Activated CD8-positive, alpha-beta memory T cell treated with anti-CD3 and anti-CD28 coated beads for 4 hours (primary cell): ENCODE measurements around the gene KCTD3.

ENCODE experiments used
- DNase-seq, 2 donors: peaks; one replicate each; pipeline ENCODE4 v3.0.0-alpha.2; 2020; ENCODE audit warnings: low read depth in 2 of 2

Gene KCTD3

DNA sequence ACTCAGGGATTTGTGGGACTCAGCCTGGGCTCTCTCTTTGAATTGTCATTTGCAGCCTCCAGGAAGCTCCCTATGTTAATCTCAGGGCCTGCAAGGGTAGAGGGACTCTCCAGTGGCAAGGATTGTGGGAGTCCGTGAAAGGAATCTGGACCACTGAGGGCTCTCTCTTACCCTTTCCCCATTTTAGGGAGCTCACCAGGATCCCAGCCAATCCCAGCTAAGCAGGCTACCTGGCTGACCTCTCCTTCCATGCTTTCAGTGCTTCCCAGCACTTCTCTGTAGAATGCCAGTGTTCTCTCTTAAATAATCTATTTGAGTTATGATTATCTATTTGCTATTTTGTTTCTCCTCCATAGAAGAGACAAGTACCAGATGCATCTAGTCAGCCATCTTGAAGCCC is 9.6 kb upstream of the KCTD3 start:
- DNase-seq = no peak

DNA sequence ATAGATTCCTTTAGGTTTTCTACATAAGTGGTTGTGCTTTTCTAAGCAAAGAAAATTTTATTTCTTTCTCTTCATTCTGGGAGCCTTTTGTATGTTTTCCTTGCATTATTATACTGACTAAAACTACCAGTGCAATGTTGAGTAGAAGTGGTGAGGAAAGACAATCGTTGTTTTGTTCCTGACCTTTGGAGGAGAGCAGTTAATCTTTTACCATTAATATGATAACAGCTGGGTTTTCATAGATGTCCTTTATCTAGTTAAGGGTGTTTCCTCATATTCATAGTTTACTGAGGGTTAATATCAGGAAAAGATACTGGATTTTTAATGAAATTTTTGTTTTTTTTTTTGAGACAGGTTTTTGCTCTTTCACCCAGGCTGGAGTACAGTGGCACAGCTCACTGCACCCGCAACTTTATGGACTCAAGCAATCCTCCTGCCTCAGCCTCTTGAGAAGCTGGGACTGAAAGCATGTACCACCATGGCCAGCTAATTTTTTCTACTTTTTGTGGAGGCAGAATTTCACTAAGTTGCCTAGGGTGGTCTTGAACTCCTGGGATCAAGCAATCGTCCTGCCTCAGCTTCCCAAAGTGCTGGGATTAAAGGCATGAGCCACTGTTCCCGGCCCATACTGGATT is 9.0 kb upstream of the KCTD3 start:
- DNase-seq = no peak

DNA sequence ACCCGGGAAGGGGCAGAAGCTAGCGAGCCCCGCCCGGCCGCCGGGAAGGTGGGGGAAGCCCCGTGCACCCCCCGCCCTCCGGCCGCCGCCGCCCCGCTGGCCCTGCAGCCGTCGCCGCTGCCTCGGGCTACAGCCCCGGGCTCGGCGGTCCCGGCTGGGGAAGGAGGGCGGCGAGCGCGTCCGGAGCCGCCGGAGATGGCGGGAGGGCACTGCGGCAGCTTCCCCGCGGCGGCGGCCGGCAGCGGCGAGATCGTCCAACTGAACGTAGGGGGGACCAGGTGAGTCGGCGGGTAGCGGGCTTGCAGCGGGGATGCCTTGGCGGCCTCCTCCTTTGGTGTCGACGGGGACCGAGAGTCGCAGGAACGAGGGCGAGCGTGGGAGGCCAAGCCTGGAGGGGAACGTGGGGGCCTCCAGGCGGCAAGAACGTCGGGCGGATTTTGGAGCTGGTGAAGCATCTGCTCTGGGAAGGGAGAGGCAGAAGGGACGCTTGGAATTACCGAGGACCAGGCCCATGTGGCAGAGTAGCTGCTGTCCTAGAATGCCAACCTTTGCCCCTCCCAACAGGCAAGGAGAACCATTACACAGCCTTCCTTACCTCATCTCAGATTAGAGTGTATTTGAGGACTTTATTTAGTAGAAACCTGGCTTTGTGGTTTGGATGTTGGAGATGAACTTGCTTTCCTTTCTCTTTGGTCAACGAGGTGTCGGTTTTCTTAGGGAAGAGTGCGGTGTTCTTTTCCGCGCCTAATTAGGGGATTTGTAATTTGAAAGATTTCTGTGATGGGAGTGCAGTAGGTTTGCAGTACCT is 591 bp downstream of the KCTD3 start:
- DNase-seq = no peak

DNA sequence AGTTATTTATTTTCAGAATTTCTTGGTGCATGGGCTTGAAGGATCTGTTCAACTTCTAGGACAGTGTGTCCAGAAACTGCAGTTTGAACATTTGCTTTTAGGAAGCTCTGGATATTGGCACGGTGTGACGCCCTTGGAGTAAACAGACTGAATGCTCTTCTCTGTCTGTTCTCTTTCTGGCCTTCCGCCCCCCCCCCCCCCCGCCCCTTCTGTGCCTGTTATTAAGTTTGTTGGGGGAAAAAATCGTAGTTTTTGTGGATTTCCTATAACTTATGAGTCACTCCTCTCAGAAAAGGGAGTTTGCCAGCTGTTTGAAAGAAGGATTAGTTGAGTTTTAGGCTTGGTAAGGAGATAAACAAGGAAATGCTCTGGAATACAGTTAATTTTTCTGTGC is 1.2 kb downstream of the KCTD3 start:
- no peak for DNase-seq

DNA sequence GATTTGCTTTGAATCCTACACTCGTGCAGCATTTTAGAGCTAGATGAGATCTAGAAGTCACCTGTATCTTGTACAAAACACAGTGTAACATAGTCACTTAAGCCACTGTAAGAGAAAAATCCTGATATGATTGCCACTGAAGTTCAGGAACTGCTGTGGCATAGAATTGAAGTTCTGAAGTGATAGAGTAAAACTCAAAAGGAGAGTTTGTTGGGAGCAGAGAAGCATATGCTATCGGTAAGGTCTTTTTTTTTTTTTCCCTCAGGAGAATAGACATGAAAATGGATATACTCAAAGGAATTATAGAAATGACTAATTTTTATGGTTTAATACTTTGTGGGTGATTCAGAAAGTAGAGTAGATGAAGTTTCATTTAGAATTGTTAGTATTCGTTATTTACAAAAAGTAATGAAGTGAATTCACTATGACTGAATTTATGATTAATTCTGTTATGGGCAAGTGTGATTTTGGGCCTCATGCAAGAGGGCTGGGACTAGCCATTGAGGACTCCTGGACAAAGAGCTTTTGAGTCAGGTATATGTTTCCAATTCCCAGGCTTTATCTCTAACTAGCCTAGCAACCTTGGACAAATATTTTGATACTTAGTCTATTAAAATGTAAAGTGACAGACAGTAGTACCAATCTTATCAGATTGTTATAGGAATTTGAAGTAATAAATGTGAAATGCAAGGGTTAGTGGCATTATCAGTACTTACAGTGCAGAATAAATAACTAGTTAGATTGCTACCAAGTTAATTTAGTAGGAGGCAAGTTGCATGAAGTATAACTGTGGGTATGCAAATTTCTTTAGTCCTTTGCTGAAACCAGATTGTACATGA is 3.1 kb downstream of the KCTD3 start:
- DNase-seq = no peak

DNA sequence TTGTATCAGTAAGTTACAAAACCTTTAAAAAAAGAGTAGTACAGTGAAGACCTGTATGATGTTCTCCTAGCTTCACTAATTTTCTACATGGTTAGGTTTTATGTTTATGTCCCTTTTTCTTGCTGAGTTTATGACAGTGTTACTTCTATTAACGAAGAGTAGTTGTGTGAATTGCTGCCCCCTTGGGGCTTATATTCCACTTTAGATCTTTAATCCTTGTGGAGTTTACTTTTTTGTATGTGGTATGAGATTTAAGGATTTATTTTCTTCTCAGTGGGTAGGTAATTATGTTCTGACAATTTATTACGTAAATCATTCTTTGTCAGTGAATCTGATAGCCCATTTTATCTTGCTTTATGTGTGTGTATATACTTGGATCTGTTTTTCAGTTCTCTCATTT is 14.8 kb downstream of the KCTD3 start:
- no peak for DNase-seq

DNA sequence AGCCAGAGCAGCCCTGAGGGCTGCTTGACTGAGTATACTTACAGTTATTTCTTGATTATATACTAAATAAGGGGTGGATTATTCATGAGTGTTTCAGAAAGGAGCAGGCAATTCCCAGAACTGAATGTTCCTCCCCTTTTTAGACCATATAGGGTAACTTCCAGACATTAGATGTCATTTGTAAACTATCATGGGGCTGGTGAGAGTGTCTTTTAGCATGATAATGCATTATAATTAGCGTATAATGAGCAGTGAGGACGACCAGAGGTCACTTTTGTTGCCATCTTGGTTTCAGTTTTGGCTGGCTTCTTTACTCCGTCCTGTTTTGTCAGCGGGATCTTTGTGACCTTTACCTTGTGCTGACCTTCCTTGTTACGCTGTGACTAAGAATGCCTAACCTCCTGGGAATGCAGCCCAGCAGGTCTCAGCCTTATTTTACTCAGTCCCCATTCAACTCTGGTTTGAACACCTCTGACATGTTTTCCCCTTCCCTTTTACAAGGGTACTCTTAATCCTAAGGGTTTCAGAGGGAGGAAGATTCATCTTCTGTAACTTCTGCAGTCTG is 16.2 kb downstream of the KCTD3 start:
- no peak for DNase-seq

DNA sequence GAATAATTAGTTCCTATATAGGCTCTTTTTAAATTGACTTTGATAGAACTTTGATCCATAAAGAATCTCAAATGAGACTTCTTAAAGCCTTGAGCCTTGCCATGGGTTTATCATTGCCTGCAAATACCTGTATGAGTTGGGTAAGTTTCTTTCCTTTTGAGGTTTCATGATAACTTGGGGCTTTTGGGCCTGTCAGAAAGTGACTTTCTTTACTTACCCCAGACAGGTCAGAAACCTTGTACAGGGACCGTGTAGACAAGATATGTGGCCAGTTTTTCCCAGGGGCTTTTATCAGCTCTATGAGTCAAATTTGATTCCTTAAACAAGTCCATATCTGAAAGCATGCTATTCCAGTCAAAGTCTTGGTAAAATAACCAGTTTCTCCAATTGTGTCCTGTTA is 17.3 kb downstream of the KCTD3 start:
- DNase-seq = no peak

DNA sequence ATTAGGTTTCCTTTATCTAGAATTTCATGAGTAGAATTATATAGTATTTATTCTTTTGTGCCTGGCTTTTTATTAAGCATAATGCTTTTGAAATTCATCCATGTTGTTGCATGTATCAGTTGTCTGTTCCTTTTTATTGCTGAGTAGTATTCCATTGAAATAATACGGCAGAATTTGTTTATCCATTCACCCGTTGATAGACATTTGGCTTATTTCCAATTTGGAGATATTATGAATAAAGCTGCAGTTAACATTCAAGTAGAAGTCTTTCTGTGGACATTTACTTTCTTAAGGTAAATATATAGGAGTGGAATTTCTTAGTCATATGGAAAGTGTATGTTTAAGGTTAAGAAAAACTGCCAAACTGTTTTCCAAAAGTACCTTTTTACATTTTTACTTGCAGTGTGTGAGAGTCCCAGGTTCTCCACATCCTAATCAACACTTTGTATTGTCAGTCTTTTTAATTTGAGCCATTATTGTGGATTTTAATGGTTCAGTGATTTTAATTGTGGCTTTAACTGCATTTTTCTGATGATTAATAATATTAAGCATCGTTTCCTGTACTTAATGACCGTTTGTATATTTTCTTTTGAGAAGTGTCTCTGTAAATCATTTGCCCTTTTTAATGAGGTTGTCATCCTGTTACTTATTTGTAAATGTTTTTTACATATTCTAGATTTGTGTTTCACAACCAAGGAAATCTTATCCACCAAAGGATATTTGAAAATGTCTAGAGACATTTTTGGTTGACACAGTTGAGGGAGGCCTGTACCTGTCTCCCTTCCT is 22.7 kb downstream of the KCTD3 start:
- no peak for DNase-seq

DNA sequence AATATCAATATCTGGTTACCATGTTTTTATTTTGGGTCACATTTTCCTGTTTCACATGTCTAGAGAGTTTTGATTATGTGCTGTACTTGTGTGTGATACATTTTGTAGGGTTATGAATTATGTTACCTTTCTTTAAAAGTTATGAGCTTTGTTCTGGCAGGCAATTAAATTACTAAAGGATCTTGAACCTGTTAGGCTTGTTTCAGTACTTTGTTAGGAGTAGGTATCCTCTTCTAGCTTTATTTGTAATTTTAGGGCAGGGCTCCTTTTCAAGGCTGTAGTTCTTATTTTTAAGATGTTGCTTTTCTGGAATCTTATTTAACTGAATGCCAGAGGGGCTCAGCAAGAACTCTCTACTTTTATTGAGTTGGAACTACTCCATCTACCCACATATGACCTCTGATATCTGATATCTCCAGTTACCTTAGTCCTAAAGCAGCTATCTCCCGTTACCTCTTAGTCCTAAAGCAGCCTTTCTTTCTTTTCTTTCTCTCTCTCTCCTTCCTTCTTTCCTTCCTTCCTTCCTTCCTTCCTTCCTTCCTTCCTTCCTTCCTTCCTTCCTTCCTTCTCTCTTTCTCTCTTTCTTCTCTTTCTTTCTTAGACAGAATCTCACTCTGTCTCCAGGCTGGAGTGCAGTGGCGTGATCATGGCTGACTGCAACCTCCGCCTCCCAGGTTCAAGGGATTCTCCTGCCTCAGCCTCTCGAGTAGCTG is 23.8 kb downstream of the KCTD3 start:
- DNase-seq = no peak

DNA sequence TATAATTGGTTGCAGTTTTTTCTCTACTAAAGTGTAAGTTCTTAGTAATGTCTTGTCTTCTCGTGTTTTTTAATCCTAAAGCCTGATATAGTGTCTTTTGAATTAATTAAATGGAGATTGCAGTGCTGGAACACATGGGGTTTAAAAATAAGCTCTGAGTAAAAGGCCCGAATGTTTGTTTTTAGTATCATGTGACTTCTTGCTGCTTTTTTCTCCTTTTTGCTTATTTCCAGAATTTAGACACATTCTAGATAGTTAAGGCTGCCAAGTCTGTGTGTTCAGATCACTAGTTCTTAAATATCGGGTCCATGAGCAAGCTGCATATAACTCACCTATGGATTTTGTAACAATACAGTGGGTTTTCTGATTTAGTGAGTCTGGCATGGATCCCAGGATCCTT is 27.5 kb downstream of the KCTD3 start:
- no peak for DNase-seq

DNA sequence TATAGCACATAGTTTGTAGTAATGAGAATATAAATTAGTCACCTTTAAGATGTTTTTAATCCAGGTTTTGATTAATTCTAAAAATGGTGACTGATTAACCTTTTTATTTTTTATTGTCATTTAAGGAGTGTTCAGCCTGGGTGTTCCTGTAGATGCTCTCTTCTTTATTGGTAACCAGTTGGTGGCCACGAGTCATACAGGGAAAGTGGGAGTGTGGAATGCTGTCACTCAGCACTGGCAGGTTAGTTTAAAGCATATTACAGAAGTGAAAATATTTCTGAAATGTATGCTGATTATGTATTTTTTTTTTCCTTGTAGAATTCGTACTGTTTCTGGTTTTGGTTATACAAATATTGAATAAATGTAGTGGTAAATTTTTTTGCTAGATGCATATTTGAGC is 28.1 kb downstream of the KCTD3 start:
- no peak for DNase-seq

DNA sequence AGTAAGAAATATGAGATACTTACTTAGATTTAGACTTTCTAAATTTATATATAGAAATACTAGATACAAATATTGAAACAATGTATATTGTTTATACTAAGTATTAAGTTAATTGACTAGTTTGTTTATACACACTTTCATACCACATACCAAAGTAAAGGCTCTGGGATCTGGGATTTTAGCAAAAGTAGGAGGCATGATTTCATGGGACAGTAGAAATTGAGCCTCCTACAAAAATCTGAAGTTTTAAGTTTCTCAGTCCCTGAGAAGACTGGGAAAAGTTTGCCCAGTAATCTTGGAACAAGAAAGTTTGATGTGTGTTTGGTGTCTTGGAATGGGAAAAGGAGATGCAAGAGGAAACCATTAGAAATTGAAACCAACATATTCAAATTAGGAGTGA is 30.9 kb downstream of the KCTD3 start:
- DNase-seq = no peak

DNA sequence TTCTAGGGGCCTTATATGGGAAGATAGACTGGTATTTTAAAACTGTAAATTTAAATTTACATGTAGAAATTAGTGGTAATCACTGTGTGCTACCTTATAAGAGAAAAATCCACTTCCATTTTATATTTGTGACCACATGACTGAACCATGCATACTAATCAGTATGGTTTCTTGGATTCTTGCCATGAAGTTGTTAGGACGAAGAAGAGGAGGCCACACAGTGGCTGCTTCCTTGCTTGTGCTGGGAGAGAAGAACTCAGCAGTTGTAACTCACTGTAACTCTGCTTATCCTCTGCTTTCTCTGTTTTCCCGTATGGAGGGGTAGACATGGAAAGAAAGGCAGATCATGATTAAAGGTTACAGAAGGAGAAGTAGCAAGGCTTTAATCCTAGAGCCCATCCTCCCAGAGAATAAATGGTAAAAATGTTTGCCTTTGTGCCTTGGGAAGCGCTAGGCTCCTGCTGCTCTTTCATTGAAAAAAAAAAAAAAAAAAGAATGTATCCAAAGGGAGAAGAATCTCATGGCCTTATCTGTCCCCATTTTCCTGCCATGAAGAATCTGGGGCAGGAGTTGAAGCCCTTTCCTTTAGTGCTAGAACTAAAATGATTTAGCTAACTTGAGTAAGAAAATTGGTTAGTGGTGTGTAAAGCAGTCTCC is 32.4 kb downstream of the KCTD3 start:
- DNase-seq = no peak

DNA sequence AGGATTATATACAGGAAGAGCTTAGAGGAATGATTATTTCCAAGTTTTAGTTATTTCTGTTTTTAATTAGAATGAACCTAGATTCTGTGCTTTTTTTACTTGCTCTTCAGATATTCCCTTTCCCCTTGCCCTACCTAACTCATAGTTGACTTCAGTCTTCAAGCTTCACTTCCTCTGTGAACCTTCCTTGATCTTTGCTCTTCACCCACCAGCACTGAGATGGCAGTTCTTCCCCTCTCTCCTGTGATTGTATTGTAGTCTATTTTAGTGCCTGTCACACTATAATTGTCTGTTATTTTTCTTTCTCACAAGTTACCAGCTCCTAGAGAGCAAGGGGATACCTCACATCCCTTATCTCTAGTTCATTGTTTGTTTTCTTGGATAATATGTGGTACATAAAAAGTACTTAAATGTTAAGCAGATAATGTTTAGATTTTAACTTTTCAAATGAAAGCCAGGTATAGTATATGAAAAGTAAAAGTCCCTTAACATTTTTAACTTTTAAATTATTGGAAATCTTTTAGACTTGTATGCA is 33.2 kb downstream of the KCTD3 start:
- no peak for DNase-seq

DNA sequence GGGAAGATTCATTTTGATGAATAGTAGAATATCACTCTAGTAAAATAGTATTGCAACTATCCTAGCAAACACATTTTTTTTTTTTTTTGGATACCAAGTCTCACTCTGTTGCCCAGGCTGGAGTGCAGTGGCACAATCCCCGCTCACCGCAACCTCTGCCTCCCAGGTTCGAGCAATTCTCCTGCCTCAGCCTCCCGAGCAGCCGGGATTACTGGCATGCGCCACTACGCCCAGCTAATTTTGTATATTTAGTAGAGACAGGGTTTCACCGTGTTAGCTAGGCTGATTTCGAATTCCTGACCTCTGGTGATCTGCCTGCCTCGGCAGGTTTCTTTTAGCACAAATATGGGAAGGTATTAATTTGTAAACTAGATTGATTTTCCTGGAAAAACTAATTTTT is 33.8 kb downstream of the KCTD3 start:
- no peak for DNase-seq

DNA sequence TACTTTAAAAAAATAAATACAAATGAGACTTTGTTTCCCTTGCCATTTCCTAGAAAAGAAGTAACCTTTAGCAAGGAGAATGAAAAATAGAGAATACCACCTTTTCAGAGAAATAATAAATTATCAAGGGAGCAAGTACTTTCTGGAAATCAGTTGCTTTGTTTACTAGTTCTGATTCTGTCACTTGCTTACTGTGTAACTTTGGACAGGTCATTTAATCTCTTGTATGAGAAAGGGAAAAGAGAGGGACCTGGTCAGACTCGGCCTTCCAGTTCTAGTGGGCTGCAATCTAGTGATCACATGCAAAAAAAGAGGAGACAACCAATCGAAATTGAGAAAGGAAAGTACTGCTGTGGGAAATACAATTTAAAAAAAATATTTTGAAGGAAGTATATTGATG is 34.2 kb downstream of the KCTD3 start:
- DNase-seq = no peak

DNA sequence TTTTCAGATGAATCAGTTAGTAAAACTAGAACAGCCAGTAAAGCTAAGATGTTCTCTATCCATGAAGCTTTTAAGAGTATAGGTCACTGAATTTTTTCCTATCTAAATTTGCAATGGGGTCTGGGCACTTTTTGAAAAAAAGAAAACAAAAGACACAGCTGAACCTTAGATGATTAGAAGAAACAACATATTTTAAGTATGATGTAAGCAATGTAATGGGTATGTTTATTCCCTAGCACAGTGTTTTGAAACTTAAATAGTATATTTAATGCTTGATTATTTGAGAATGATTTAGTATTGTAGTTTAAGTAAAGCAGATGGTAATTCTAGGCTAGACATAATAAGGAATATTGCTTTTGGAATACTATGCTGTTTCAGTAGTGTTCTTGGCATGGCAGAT is 36.2 kb downstream of the KCTD3 start:
- DNase-seq = no peak

DNA sequence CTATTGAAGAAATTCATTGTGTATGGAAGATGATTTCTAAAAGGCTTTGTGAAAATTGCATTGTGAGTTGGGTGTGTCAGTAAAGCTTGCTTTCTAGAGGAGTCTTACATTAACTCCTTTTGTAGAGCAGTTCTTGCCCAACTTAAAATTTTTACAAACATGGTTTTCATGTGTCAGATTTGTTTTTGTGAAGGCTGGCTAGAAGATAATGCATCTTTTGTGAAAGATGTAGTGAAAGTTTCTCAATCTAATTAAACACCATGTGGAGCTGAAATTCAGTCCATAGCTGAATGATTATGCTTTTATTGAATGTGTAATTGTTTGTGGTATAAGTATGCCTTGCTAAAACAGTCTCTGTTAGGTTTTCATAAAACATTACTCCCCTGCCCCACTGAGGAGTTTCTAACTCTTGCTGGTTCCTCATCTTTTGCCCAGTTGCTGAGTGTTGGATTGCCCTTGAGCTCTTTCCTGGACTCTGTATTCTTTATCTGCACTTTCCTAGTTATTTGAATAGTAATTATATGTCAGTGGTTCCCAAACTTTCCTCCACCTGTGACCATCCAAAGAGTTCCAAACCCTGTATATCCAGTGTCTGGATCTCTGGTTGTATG is 38.0 kb downstream of the KCTD3 start:
- DNase-seq = no peak

DNA sequence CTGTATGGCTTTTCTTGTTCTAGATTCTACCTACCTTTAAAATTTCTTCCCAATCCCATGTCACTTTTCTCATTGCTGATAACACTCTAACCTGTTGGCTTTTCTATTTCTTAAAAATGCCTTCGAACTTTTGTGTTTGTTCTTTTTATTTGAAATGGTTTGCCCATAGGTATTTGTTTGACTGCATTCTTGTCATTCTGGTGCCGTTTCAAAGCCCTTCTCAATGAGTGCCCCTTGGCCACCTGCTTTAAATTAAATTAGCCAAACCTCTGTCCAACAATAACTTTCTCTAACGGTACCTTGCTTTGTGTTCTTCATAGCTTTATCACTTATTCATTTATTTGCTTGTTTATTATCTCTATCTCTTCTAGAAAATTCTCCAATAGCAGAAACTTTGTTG is 38.9 kb downstream of the KCTD3 start:
- DNase-seq = no peak
